ENCODE data around the gene AIPL1. TPM values are rescaled to one million over a fixed set of nuclear protein-coding genes. Genes with fewer than 3 reads are reported as not detected.

Gene AIPL1
- total RNA-seq, 1 experiment from 2014 or later: not detected

- H3K9me3 ChIP-seq (ENCODE audit: control insufficient read depth, insufficient read depth, low read depth, low read length): no peaks in the 10 kb centered on the region
- in situ Hi-C loops (cut with HindIII; ENCODE audit: low pct_unique_long_range_greater_than_20kb, low sequenced_read_pairs) (no loop called here), intact Hi-C loops (cut with micrococcal nuclease; ENCODE audit: unreplicated experiment) (no loop called here)
- TF ChIP-seq CTCF (IDR thresholded peaks at IDR 0.05) (no peak), TCF7L2 (IDR thresholded peaks at IDR 0.05; ENCODE audit: low read depth, low read length) (no peak), POLR2AphosphoS5 (IDR thresholded peaks at IDR 0.05; ENCODE audit: low read depth, low read length) (no peak), REST (IDR thresholded peaks at IDR 0.05; ENCODE audit: insufficient read depth in 1 of 2, low read depth in 2 of 2, low read length in 1 of 2) (no peak), SIN3A (IDR thresholded peaks at IDR 0.05; ENCODE audit: borderline replicate concordance, insufficient read depth, low read depth, low read length) (no peak)
- H3K4me3 ChIP-seq (ENCODE audit: low read depth in 2 of 2, low read length in 2 of 2): no peak overlapping the region
- ChIA-PET POLR2A (no interaction called here), CTCF (no interaction called here)
- no peak overlapping the region for H3K27ac ChIP-seq (ENCODE audit: low read length)
- H3K27me3 ChIP-seq (ENCODE audit: control insufficient read depth, insufficient read depth, low read length): no peaks in the 10 kb centered on the region
- no peaks in the 10 kb centered on the region for H3K36me3 ChIP-seq (ENCODE audit: control insufficient read depth, insufficient read depth, low read length)
- peaks cover 3% of the 10 kb centered on the region; the same call in 1 of the 2 replicates for H3K4me1 ChIP-seq (ENCODE audit: control insufficient read depth, insufficient read depth, low read length)
- ATAC-seq (no peak), DNase-seq (ENCODE audit: low read depth, low spot score) (no peak)
- BruUV-seq (replicated peaks): no TSS peak
Measured at GRCh38 chr17:6467567-6467966, 32.6 kb upstream of the AIPL1 start.

- Histone ChIP-seq H3K4me3 (ENCODE audit: low read depth in 2 of 2, low read length in 2 of 2) (no peak overlapping the region), H3K36me3 (ENCODE audit: control insufficient read depth, insufficient read depth, low read length) (no peaks in the 10 kb centered on the region), H3K4me1 (ENCODE audit: control insufficient read depth, insufficient read depth, low read length) (no peaks in the 10 kb centered on the region), H3K27me3 (ENCODE audit: control insufficient read depth, insufficient read depth, low read length) (no peaks in the 10 kb centered on the region), H3K27ac (ENCODE audit: low read length) (no peak overlapping the region), H3K9me3 (ENCODE audit: control insufficient read depth, insufficient read depth, low read depth, low read length) (no peaks in the 10 kb centered on the region)
- intact Hi-C loops (cut with micrococcal nuclease; ENCODE audit: unreplicated experiment) (no loop called here), in situ Hi-C loops (cut with HindIII; ENCODE audit: low pct_unique_long_range_greater_than_20kb, low sequenced_read_pairs) (no loop called here)
- ChIA-PET POLR2A (no interaction called here), CTCF (no interaction called here)
- ATAC-seq (no peak), DNase-seq (ENCODE audit: low read depth, low spot score) (no peak)
- BruUV-seq (replicated peaks): no TSS peak
- TF ChIP-seq POLR2AphosphoS5 (IDR thresholded peaks at IDR 0.05; ENCODE audit: low read depth, low read length) (no peak), SIN3A (IDR thresholded peaks at IDR 0.05; ENCODE audit: borderline replicate concordance, insufficient read depth, low read depth, low read length) (no peak), REST (IDR thresholded peaks at IDR 0.05; ENCODE audit: insufficient read depth in 1 of 2, low read depth in 2 of 2, low read length in 1 of 2) (no peak), TCF7L2 (IDR thresholded peaks at IDR 0.05; ENCODE audit: low read depth, low read length) (no peak), CTCF (IDR thresholded peaks at IDR 0.05) (no peak)
Measured at GRCh38 chr17:6465206-6466003, 30.5 kb upstream of the AIPL1 start.
